Skeletal muscle cell (primary cell): ENCODE data around the gene PDXK.

Experiments
- DNase-seq: peaks from one replicate; pipeline ENCODE4 v3.0.0-alpha.2; 2010; ENCODE audit warnings: low read depth
- H3K4me3 ChIP-seq: 2 replicates; pipeline ENCODE4 v1.5.1; 2011; ENCODE audit warnings: low read depth, mild to moderate bottlenecking, control low read depth, low read length, moderate library complexity

PDXK gene

GRCh38 chr21:43810505-43811261, 91.8 kb downstream of the PDXK start:
- H3K4me3 ChIP-seq, result no peak overlapping the region
- no peak for DNase-seq

GRCh38 chr21:43811262-43812105, 92.6 kb downstream of the PDXK start:
- no peak for DNase-seq
- no peak overlapping the region for H3K4me3 ChIP-seq
